NB4 (cell line): Measurements from ENCODE around the gene HELZ.

Experiments used
- DNase-seq: peaks from one replicate; pipeline ENCODE4 v3.0.0; 2010; ENCODE audit warnings: low read depth
- H3K4me3 ChIP-seq: one replicate; pipeline ENCODE4 v1.5.1; 2011; ENCODE audit warnings: mild to moderate bottlenecking, low read depth, low read length, moderate library complexity
- MYC ChIP-seq: IDR thresholded peaks from 2 replicates; pipeline ENCODE4 v1.6.1; 2011; ENCODE audit warnings: low read depth, low read length
- POLR2A ChIP-seq: IDR thresholded peaks from 2 replicates; pipeline ENCODE4 v1.6.1; 2011; ENCODE audit warnings: mild to moderate bottlenecking; ENCODE audit not compliant: insufficient read length; ENCODE audit errors: extremely low read depth
- TF ChIP-seq, protein P1 (sequence below): IDR thresholded peaks from one replicate; pipeline ENCODE4 v1.5.1; 2012; ENCODE audit warnings: low read depth, low read length
- TF ChIP-seq, protein P2 (sequence below): IDR thresholded peaks from 2 replicates; pipeline ENCODE4 v1.6.1; 2011; ENCODE audit warnings: low read depth, low read length

HELZ gene

DNA sequence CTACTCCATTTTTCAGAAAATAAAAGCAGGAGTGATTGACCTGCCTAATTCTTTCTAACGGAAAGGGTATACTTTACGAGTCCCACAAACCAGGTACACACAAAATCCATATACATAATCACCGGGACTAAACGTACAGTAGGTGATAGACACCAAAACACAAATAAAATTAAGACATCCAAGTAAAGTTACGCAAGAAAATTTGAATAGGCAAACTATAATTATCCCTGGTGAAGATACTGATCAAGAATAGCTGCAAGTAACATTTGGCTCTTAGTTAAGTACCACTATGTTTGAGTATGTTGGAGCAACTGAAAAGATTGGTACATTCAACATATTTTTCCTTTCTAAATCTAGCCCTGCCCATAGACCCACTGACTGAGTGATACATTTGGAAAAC, 1.7 kb downstream of the HELZ start:
- peak overlapping the region; percentile 92 for H3K4me3 ChIP-seq
- no peak for DNase-seq
- TF ChIP-seq MYC (no peak), POLR2A (no peak)
- TF ChIP-seq, protein P1, sequence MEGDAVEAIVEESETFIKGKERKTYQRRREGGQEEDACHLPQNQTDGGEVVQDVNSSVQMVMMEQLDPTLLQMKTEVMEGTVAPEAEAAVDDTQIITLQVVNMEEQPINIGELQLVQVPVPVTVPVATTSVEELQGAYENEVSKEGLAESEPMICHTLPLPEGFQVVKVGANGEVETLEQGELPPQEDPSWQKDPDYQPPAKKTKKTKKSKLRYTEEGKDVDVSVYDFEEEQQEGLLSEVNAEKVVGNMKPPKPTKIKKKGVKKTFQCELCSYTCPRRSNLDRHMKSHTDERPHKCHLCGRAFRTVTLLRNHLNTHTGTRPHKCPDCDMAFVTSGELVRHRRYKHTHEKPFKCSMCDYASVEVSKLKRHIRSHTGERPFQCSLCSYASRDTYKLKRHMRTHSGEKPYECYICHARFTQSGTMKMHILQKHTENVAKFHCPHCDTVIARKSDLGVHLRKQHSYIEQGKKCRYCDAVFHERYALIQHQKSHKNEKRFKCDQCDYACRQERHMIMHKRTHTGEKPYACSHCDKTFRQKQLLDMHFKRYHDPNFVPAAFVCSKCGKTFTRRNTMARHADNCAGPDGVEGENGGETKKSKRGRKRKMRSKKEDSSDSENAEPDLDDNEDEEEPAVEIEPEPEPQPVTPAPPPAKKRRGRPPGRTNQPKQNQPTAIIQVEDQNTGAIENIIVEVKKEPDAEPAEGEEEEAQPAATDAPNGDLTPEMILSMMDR, result no peak
- TF ChIP-seq, protein P2, sequence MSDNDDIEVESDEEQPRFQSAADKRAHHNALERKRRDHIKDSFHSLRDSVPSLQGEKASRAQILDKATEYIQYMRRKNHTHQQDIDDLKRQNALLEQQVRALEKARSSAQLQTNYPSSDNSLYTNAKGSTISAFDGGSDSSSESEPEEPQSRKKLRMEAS, result no peak

DNA sequence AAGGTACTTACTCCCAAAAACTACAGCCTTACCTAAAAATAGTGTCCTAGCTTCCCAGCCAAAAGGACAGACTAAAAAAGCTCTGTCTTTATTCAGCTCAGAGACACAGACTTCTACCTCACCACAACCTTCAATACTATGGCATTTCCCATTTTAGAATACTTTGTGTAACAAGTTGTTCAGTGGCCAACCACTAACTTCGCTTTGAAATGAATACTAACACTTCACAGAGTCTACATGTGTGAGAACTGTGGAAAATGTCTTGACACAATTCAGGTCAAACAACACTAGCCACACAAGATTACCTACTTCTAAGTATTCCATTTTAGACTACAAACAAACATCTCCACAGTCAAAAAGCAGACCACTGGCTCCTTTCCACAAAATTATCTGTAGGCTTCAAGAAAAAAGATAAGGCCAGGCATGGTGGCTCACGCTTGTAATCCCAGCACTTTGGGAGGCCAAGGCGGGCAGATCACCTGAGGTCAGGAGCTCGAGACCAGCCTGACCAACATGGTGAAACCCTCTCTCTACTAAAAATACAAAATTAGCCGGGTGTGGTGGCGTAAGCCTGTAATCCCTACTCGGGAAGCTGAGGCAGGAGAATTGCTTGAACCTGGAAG, 3.2 kb downstream of the HELZ start:
- DNase-seq, result no peak
- no peak overlapping the region for H3K4me3 ChIP-seq
- TF ChIP-seq, protein P1, result no peak
- TF ChIP-seq, protein P2, result no peak
- TF ChIP-seq MYC (no peak), POLR2A (no peak)

DNA sequence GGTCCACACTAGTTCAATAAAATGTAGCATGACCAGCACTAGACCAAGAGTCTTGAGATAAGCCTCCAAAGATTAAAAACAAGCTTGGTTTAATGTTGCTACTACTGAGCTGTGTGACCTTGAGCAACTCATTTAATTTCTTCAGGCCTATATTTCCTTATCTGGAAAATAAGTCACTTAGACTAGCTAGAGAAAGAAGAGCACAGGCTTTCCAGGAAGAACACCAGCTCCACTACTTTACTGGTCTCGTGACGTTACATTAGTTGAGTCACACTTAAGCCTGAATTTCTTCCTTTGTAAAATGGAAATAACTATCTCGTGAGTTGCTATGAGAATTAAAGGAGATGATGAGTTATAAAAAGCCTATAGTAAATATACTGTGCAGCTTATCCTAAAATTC, 5.4 kb downstream of the HELZ start:
- TF ChIP-seq POLR2A (no peak), MYC (no peak)
- TF ChIP-seq, protein P2, result no peak
- TF ChIP-seq, protein P1, result no peak
- no peak overlapping the region for H3K4me3 ChIP-seq
- no peak for DNase-seq

DNA sequence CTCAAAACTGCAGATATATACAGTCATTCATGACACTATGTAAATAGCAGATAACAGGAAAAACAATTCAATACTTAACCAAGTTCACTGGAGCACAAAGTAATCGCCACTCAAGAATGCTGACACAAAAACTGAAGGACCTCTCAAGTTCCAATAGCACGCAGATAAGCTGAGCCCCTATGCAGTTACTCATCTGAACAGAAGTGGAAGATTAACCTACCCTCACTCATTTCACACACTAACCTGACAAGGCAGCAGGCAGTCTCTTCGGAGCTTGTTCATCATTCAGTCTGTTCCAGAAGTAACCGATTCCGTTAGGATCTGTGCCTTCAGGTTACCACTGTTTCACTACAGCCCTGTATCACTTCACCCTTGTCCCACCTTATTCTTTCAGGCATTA, 6.0 kb downstream of the HELZ start:
- no peak for DNase-seq

DNA sequence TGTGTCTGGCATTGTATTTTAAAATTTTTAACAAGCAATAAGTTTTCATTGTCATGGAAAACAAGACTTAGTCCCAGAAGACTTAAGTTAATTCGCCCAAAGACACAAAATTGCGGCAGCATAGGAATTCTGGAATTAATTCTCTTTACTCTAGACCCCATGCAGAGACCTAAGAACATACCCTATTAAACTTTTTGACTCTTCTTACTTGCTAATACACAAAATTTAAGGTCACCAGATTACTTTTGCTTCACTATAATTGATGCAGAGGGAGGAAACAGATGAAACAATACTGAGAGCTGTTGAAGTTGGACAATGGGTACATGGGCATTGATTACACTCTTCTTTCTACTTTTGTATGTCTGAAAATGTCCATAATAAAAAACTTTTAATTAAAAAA, 12.6 kb downstream of the HELZ start:
- no peak for TF ChIP-seq POLR2A
- TF ChIP-seq MYC, result no peak
- TF ChIP-seq, protein P2, result no peak
- TF ChIP-seq, protein P1, result no peak
- no peak for DNase-seq
- no peak overlapping the region for H3K4me3 ChIP-seq

More for the DNA sequence above, 6.0 kb downstream of the HELZ start:
- no peak overlapping the region for H3K4me3 ChIP-seq
- TF ChIP-seq, protein P2, result no peak
- TF ChIP-seq, protein P1, result no peak
- TF ChIP-seq MYC (no peak), POLR2A (no peak)
